COLO829 (cell line): Measurements from ENCODE around the gene RAPGEF1.

Source experiments
- DNase-seq: peaks from one replicate; pipeline ENCODE4 v3.0.0; 2012; ENCODE audit warnings: low spot score

Gene RAPGEF1

DNA sequence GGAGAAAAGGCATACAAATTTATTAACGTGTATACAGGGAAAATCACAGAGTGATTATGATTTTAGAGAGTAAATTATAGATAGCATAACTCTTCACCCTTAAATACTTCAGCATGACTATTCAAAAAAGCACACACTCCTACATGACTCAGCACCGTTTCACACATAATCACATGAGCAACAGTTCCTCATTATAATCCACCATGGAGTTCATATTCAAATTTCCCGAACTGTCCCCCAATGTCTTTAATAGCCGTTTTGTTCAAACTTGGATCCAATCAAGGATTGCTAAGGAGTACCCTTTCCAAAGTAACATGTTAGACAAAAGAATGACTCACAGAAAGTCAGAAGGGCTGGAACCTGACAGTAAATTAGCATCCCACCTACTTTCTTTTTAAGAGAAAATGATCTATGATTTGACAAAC is 32.1 kb downstream of the RAPGEF1 start:
- DNase-seq = peak; percentile 84

DNA sequence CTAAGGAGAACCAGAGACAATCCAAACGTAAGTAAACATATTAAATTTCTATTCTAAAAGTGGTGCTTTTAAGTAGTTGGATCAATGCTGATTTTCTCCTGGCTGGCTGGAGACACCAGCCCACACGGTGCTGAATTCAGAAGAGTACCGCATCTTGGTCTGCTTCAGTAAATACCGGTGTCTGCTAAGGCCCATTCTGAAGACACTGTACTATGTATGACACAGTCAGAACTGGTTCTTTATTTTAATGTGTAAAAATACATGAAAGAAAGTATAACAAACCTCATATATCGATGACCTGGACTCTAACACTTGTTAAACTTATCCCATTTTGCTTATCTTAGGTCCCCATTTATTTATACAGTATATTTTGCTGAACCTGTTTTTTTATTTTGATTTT is 32.8 kb downstream of the RAPGEF1 start:
- no peak for DNase-seq

DNA sequence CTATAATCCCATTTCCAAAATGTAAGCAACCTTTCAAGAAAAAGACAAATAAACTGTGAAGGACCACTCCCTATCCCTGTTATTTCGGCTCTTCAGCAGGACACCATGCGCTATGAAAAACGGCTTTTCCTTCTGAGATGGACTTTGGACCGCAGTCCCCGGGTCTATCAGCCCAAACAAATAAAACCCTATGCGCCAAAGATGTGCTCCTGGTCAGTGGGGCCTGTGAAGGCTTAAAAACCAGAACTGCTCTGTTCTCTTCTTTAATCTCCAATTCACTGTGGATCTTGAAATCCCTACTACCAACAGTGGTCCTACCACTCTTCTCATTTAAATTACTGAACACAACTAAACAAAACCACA is 33.3 kb downstream of the RAPGEF1 start:
- DNase-seq = no peak

- DNase-seq = no peak
Measured at GRCh38 chr9:131704988-131705387, 34.9 kb downstream of the RAPGEF1 start.

DNA sequence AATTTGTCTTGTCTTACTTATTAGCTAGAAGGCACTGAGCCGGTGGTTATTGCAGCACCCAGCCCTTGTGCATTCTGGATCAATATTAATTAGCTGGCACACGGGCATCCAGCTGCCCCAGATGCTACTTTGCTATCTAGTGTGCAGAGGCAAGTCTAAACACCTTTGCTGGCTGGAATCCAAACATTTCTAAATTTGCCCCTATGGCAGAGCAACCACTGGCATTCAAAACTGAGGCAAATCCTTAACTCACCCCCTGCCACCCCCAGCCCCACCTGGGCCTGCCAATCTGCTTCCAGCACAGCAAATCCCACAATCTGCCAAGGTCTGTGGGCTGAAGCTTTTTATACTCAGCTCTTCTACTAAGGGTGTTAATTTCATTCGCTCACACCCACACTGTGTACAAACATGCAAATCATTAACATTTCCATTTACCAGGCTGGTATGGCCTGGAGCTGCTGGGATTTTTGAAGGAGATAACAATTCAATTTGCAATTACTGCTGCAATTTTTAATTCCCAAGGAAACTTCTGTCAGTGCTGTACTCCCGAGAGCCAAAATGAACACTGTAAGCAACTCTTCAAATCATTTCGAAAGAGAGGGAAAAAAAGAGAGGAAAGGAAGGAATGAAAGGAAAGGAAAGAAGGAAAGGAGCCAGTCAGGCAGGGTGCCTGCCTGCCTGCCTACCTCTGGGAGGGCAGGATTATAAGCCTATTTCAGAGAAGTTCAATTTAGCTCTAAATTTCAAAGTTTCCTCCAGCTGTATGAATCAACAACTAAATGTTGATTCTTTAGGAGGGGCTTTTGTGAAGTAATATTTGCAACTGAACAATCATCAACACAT is 35.5 kb downstream of the RAPGEF1 start:
- no peak for DNase-seq

DNA sequence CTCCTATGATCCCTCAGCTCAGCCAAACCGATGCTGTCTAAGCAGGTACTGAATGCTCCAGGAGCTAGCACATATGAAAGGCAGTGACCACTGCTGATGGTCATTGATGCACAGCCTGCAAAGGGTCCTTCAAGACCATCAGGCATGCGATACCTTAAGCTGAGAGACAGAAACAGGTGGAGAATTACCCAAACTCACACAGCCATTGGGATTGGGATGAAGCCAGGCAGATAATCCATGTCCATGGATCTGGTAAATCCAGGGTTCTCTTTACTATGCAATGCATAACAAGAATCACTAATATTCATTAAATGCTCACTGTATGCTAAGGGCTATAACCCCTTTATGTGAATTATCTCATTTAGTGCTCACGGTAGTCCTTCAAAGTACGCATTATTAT is 36.2 kb downstream of the RAPGEF1 start:
- DNase-seq = no peak

GRCh38 chr9:131702911-131703310 is 37.0 kb downstream of the RAPGEF1 start:
- no peak for DNase-seq

GRCh38 chr9:131701789-131702337 is 38.0 kb downstream of the RAPGEF1 start:
- DNase-seq = no peak

GRCh38 chr9:131701436-131701781 is 38.5 kb downstream of the RAPGEF1 start:
- DNase-seq = no peak

DNA sequence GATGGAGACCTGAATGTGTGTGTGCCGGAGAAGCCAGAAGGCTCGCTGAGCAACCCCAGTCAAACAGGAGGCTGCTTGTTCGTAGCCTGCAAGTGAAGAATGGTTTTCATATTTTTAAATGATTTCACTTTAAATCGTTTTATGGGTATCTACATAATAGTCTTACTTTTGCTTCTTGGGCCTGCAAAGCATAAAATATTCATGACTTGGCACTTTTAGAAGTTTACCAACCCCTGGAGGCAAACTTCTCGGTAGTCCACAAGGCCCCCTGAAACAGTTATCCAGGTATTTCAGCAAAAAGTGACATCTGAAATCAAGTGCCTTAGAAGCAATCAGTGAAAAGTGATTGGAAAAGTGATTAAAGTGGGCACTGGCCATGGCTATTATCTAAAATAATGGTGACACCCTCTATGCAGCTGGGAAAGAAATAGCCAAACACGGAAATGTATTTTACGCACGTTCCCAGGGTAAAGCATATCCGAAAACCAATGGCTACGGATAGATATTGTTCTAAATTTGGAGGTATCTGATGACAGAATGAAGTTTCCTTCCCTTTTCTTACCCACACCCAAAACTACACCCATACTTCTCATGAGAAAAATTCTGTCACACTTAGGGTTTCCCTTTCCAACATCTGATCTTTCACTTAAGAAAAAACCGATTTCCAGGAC is 39.0 kb downstream of the RAPGEF1 start:
- no peak for DNase-seq

- DNase-seq = no peak
Measured at GRCh38 chr9:131700076-131700475, 39.8 kb downstream of the RAPGEF1 start.

- DNase-seq = no peak
Measured at GRCh38 chr9:131698618-131698985, 41.3 kb downstream of the RAPGEF1 start.

GRCh38 chr9:131697908-131698617 is 41.8 kb downstream of the RAPGEF1 start:
- DNase-seq = no peak

DNA sequence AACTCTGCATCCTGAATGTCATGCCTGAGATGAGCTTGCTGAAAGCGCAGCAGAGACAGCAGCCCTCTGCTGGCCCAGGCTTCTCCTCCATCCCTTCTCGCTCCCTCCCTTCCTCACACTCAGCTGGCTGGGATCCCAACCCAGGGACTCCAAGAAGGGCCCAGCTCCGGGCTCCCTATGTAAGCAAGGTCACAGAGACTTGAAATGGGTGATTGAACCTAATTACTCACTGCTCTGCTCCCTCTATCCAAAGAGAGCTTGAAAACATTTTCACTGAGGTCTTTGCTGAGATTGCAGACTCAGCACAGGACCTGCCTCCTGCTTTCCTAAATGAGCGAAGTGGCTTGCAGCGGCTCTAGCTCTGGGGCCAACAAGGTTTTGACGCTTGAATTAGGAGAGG is 42.8 kb downstream of the RAPGEF1 start:
- no peak for DNase-seq

GRCh38 chr9:131695836-131696460 is 43.9 kb downstream of the RAPGEF1 start:
- DNase-seq = no peak

GRCh38 chr9:131695366-131695765 is 44.5 kb downstream of the RAPGEF1 start:
- no peak for DNase-seq

- no peak for DNase-seq
Measured at GRCh38 chr9:131693651-131694597, 46.0 kb downstream of the RAPGEF1 start.

DNA sequence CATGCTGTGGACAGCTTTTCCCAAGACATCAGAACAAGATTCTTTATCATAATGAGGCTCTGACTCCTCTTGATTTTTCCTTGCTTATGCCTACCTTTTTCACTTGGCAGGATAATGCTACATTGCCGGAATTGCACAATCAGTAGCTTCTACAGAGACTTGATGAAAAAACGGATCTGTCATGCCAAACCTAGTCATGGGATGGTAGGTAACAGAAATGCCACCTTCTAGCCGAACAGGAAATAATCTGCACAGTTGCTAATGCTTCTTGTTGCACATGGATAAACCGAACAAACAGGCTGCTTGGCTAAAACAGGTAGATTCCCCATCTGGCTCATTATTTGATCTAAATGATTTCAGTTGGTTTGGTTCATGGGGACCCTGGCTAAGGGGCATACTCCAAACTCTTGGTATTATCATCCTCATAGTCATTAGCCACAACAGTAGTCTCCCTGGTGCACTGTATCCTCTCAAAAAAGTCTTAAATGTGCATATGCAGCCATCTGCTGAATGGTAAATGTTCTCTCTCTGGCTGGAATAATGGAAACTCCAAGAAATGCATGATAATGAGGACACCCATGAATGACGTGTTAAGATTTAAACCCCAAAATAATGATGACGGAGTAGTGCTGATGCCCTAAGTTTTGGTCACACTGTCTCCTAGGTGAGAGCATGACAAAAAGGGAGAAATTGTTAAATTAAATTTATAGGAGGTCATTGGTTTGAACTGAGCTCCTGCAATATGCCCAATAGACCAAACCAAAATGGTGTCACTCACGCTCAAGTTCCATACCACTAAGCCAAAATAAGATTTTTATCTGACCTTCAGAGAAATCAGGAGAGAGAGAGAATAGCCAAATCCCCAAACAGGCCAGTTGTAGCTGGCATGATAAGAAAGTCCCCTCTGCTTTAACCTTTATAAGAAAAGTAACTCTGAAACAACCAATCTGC is 47.0 kb downstream of the RAPGEF1 start:
- no peak for DNase-seq

- DNase-seq = no peak
Measured at GRCh38 chr9:131691969-131692611, 47.8 kb downstream of the RAPGEF1 start.
